Fibroblast of skin of right biceps (primary cell): ENCODE measurements around the gene HDAC11.

Experiments used
- DNase-seq: peaks from one replicate; pipeline ENCODE4 v3.0.0-alpha.2; 2013

HDAC11 gene

DNA sequence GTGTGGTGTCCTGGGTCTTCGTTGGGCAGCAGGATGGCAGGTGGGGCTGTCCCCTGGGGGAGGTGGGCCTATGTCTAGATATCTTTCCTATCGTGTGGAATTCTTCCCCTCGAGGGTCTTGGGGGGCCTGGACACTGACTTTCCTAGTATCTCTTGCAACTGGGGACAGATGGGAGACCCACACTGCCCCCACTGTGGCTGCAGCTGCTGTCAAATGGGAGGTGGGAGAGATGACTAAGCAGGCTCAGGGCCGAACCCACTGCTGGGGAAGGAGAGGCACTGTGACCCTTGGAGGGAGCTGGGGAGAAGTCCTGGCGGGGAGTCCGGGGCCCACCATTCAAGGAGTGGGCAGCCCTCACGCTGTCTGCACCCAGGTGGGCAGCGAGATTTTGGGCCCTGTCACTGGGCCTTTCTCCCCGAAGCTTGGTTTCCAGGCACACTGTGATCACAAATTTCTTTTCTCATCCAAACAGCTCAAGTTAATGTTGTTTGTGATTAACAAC lies 65.9 kb downstream of the HDAC11 start:
- DNase-seq: no peak

- DNase-seq: peak; percentile 78
Measured at GRCh38 chr3:13546667-13547171, 66.6 kb downstream of the HDAC11 start.

DNA sequence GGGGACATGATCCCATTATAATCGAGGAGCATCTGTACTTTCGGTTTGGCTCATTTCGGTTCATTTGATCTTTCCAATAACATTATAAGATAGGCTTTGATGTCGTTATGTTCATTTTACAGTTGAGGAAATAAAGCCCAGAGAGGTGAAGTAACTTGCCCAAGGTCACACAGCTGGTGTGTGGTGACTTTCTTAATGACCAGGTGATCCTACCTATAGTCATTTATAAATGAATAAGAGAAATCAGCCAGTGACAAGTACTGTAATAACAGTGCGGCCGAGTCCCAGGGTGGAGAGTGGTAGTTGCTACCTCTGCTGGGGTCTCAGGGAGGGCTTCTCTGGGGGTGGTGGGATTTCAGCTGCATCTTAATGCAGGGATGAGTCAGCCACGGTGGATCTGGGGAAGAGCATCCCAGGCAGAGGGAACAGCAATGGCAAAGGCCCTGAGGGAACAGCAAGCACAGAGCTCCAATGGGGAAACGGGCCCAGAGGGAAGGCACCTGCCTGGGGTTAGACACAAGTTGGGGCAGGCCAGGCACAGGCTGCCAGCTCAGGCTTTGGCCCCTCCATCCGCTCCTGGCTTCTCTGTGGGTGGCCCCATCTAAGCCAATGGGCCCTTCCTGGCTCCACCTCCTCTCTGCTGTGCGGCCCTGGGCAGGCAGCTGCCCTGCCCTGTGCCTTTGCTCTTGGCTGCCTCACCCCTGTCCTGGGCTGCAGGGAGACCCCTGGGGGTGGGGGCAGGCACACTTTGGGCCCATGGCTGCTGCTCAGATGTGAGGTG lies 67.7 kb downstream of the HDAC11 start:
- DNase-seq: no peak

- DNase-seq: peak; percentile 69
Measured at GRCh38 chr3:13548696-13549622, 68.9 kb downstream of the HDAC11 start, which contains the start of gene FBLN2. Gene FBLN2 (plus strand): TSS chr3:13549125. CDS start chr3:13570356, 21,231 bp downstream.

GRCh38 chr3:13549623-13550422 lies 69.7 kb downstream of the HDAC11 start:
- peak; percentile 35 for DNase-seq

GRCh38 chr3:13550423-13550690 lies 70.3 kb downstream of the HDAC11 start:
- DNase-seq: no peak

- DNase-seq: no peak
Measured at GRCh38 chr3:13550791-13551360, 70.8 kb downstream of the HDAC11 start.

GRCh38 chr3:13552857-13553652 lies 72.9 kb downstream of the HDAC11 start:
- DNase-seq: no peak

DNA sequence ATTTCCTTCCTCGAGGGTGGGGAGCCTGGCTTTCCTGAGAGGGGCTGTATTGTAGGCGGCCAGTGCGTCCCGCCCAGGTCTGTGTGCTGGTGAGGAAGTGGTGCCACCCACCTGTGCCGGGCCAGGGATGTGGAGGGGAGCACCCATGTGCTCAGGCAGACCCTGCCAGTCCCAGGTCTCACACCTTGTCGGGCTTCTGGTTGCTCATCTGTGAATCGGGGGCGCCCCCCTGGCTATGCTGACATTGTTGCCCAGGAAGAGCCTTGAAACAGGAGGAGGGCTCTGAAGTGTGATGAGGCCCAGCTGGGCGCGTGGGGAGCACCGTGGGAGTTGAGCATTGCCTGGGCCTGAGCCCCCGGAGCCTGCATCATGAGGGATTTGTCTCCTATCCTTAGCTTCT lies 73.6 kb downstream of the HDAC11 start:
- no peak for DNase-seq

- no peak for DNase-seq
Measured at GRCh38 chr3:13555753-13556152, 75.6 kb downstream of the HDAC11 start.
